ENCODE measurements around the gene EPHB4. TPM values are rescaled to one million over a fixed set of nuclear protein-coding genes. Genes with fewer than 3 reads are reported as not detected.
"Not testable (repeated sequence)": the region's sequence is repeated elsewhere in the genome, so short reads cannot be mapped to it uniquely, and the experiment has no call there.

EPHB4 gene
- total RNA-seq, 2 experiments from 2014 or later, result 1.5 to 1.9 TPM

GRCh38 chr7:100816515-100816914 is 10.8 kb downstream of the EPHB4 start:
- DNase-seq; H3K4me3 Mint-ChIP-seq; H3K27me3 Mint-ChIP-seq (ENCODE audit: low read depth); H3K36me3 Mint-ChIP-seq (ENCODE audit: low read depth); ATAC-seq; H3K4me1 Mint-ChIP-seq (ENCODE audit: low read depth); H3K27ac Mint-ChIP-seq; H3K9me3 Mint-ChIP-seq (ENCODE audit: insufficient read depth): not testable (repeated sequence)
- ChIA-PET CTCF (interaction anchor here (1.2 to 1.5 kb wide), 2 partner anchors 17 to 111 kb away, joined by 5 to 7 read pairs; partner anchors contain the start of gene POP7), POLR2A (interaction anchor here (0.7 kb wide), 1 partner anchor 43 kb away, joined by 4 read pairs; no protein-coding TSS in a partner anchor)

GRCh38 chr7:100812729-100813128 is 14.6 kb downstream of the EPHB4 start:
- ChIA-PET CTCF (no interaction called here), POLR2A (no interaction called here)
- H3K9me3 Mint-ChIP-seq (ENCODE audit: insufficient read depth), result no peaks in the 10 kb centered on the region
- H3K27ac Mint-ChIP-seq, result no peak overlapping the region
- H3K36me3 Mint-ChIP-seq (ENCODE audit: low read depth), result no peaks in the 10 kb centered on the region
- ATAC-seq, result no peak
- DNase-seq, result no peak
- H3K4me3 Mint-ChIP-seq, result no peak overlapping the region
- H3K27me3 Mint-ChIP-seq (ENCODE audit: low read depth), result no peaks in the 10 kb centered on the region
- H3K4me1 Mint-ChIP-seq (ENCODE audit: low read depth), result no peaks in the 10 kb centered on the region

- Mint-ChIP-seq H3K27me3 (ENCODE audit: low read depth) (no peaks in the 10 kb centered on the region), H3K9me3 (ENCODE audit: insufficient read depth) (no peaks in the 10 kb centered on the region), H3K4me1 (ENCODE audit: low read depth) (no peaks in the 10 kb centered on the region), H3K4me3 (no peak overlapping the region), H3K27ac (no peak overlapping the region), H3K36me3 (ENCODE audit: low read depth) (no peaks in the 10 kb centered on the region)
- DNase-seq (no peak), ATAC-seq (no peak)
- POLR2A ChIA-PET, result no interaction called here
- CTCF ChIA-PET, result interaction anchor here (1.5 kb wide), 1 partner anchor 12 kb away, joined by 5 read pairs; no protein-coding TSS in a partner anchor
These were observed 15.8 kb downstream of the EPHB4 start for GRCh38 chr7:100811480-100811879.

- Mint-ChIP-seq H3K4me3 (no peak overlapping the region), H3K4me1 (ENCODE audit: low read depth) (peaks cover 6% of the 10 kb centered on the region), H3K36me3 (ENCODE audit: low read depth) (no peaks in the 10 kb centered on the region), H3K9me3 (ENCODE audit: insufficient read depth) (no peaks in the 10 kb centered on the region), H3K27me3 (ENCODE audit: low read depth) (no peaks in the 10 kb centered on the region), H3K27ac (no peak overlapping the region)
- ChIA-PET POLR2A (no interaction called here), CTCF (no interaction called here)
- ATAC-seq (no peak), DNase-seq (no peak)
These were observed 18.9 kb downstream of the EPHB4 start for GRCh38 chr7:100808354-100808875.

GRCh38 chr7:100806883-100807282 is 20.4 kb downstream of the EPHB4 start:
- ATAC-seq; H3K4me1 Mint-ChIP-seq (ENCODE audit: low read depth); H3K36me3 Mint-ChIP-seq (ENCODE audit: low read depth); POLR2A ChIA-PET; H3K27ac Mint-ChIP-seq; H3K9me3 Mint-ChIP-seq (ENCODE audit: insufficient read depth); H3K27me3 Mint-ChIP-seq (ENCODE audit: low read depth); H3K4me3 Mint-ChIP-seq; DNase-seq: not testable (repeated sequence)
- CTCF ChIA-PET, result interaction anchor here (9.4 kb wide), 1 partner anchor 46 kb away, joined by 223 read pairs; the partner anchor contains the start of gene SLC12A9

- H3K9me3 Mint-ChIP-seq (ENCODE audit: insufficient read depth), result no peaks in the 10 kb centered on the region
- ChIA-PET POLR2A (no interaction called here), CTCF (interaction anchor here (9.4 kb wide), 1 partner anchor 47 kb away, joined by 223 read pairs; the partner anchor contains the start of gene SLC12A9)
- no peak overlapping the region for H3K27ac Mint-ChIP-seq
- H3K27me3 Mint-ChIP-seq (ENCODE audit: low read depth), result no peaks in the 10 kb centered on the region
- H3K36me3 Mint-ChIP-seq (ENCODE audit: low read depth), result no peaks in the 10 kb centered on the region
- no peak overlapping the region for H3K4me3 Mint-ChIP-seq
- peaks cover 9% of the 10 kb centered on the region for H3K4me1 Mint-ChIP-seq (ENCODE audit: low read depth)
- no peak for ATAC-seq
- no peak for DNase-seq
These were observed 21.0 kb downstream of the EPHB4 start for GRCh38 chr7:100806276-100806675.

- H3K27me3 Mint-ChIP-seq (ENCODE audit: low read depth), result no peaks in the 10 kb centered on the region
- ChIA-PET POLR2A (interaction anchor here (0.6 kb wide), 1 partner anchor 262 kb away, joined by 3 read pairs; no protein-coding TSS in a partner anchor), CTCF (interaction anchor here (9.4 kb wide), 1 partner anchor 48 kb away, joined by 223 read pairs; the partner anchor contains the start of gene SLC12A9)
- H3K27ac Mint-ChIP-seq, result no peak overlapping the region
- H3K36me3 Mint-ChIP-seq (ENCODE audit: low read depth), result no peaks in the 10 kb centered on the region
- H3K4me1 Mint-ChIP-seq (ENCODE audit: low read depth), result peaks cover 10% of the 10 kb centered on the region
- ATAC-seq, result no peak
- DNase-seq, result no peak
- H3K4me3 Mint-ChIP-seq, result no peak overlapping the region
- no peaks in the 10 kb centered on the region for H3K9me3 Mint-ChIP-seq (ENCODE audit: insufficient read depth)
These were observed 22.5 kb downstream of the EPHB4 start for GRCh38 chr7:100804681-100805431.

GRCh38 chr7:100803398-100804161 is 23.7 kb downstream of the EPHB4 start:
- CTCF ChIA-PET, result interaction anchor here (0.6 to 9.4 kb wide), 3 partner anchors 49 to 296 kb away, joined by 3 to 223 read pairs (median 4); partner anchors contain the start of gene SLC12A9
- POLR2A ChIA-PET, result interaction anchor here (0.6 kb wide), 1 partner anchor 1586 kb away, joined by 5 read pairs; no protein-coding TSS in a partner anchor

GRCh38 chr7:100802951-100803350 is 24.4 kb downstream of the EPHB4 start:
- CTCF ChIA-PET, result interaction anchor here (0.6 to 9.4 kb wide), 3 partner anchors 50 to 95 kb away, joined by 3 to 223 read pairs (median 4); partner anchors contain the start of gene SLC12A9
- POLR2A ChIA-PET, result no interaction called here
- H3K4me3 Mint-ChIP-seq, result no peak overlapping the region

More at GRCh38 chr7:100803398-100804161, 23.7 kb downstream of the EPHB4 start:
- H3K36me3 Mint-ChIP-seq (ENCODE audit: low read depth), result no peaks in the 10 kb centered on the region
- no peak overlapping the region for H3K4me3 Mint-ChIP-seq
- H3K9me3 Mint-ChIP-seq (ENCODE audit: insufficient read depth), result no peaks in the 10 kb centered on the region
- no peak overlapping the region for H3K27ac Mint-ChIP-seq
- DNase-seq (peak; percentile 63), ATAC-seq (peak; percentile 74)
- H3K4me1 Mint-ChIP-seq (ENCODE audit: low read depth), result peaks cover 13% of the 10 kb centered on the region
- H3K27me3 Mint-ChIP-seq (ENCODE audit: low read depth), result no peaks in the 10 kb centered on the region

GRCh38 chr7:100801833-100802568 is 25.3 kb downstream of the EPHB4 start:
- ChIA-PET POLR2A (interaction anchor here (1.7 kb wide), 1 partner anchor 50 kb away, joined by 4 read pairs; the partner anchor contains the start of gene SLC12A9), CTCF (interaction anchor here (1.1 to 9.4 kb wide), 6 partner anchors 16 to 324 kb away, joined by 3 to 223 read pairs (median 4); partner anchors contain the start of genes SERPINE1, SLC12A9 and SRRT)
- Mint-ChIP-seq H3K9me3 (ENCODE audit: insufficient read depth) (no peaks in the 10 kb centered on the region), H3K36me3 (ENCODE audit: low read depth) (no peaks in the 10 kb centered on the region), H3K4me3 (no peak overlapping the region), H3K27me3 (ENCODE audit: low read depth) (no peaks in the 10 kb centered on the region), H3K27ac (no peak overlapping the region), H3K4me1 (ENCODE audit: low read depth) (peaks cover 13% of the 10 kb centered on the region)
- DNase-seq (no peak), ATAC-seq (no peak)

More at GRCh38 chr7:100802951-100803350, 24.4 kb downstream of the EPHB4 start:
- Mint-ChIP-seq H3K36me3 (ENCODE audit: low read depth) (no peaks in the 10 kb centered on the region), H3K27me3 (ENCODE audit: low read depth) (no peaks in the 10 kb centered on the region), H3K9me3 (ENCODE audit: insufficient read depth) (no peaks in the 10 kb centered on the region), H3K27ac (no peak overlapping the region), H3K4me1 (ENCODE audit: low read depth) (peaks cover 13% of the 10 kb centered on the region)
- DNase-seq (no peak), ATAC-seq (no peak)

Measured in activated CD8-positive, alpha-beta T cell treated with anti-CD3 and anti-CD28 coated beads, Interleukin-2, amount 10 ng/mL, durations not matched to agents 7 days and 5 days (primary cell).